PC-3 (cell line): Measurements from ENCODE around the gene KAT5.

Experiments
- EZH2 ChIP-seq: fragments of 300-600 bp; sonication (generic); IDR thresholded peaks from one replicate; pipeline ENCODE4 v1.6.1; 2017; ENCODE audit warnings: antibody characterized with exemption, mild to moderate bottlenecking, low read length; ENCODE audit not compliant: unreplicated experiment
- TF ChIP-seq, protein P1 (sequence below): fragments of 300-600 bp; sonication (generic); conservative IDR thresholded peaks from 2 replicates; pipeline ENCODE4 v1.5.1; 2017; ENCODE audit warnings: antibody characterized with exemption, low read depth, mild to moderate bottlenecking, low read length

DNA sequence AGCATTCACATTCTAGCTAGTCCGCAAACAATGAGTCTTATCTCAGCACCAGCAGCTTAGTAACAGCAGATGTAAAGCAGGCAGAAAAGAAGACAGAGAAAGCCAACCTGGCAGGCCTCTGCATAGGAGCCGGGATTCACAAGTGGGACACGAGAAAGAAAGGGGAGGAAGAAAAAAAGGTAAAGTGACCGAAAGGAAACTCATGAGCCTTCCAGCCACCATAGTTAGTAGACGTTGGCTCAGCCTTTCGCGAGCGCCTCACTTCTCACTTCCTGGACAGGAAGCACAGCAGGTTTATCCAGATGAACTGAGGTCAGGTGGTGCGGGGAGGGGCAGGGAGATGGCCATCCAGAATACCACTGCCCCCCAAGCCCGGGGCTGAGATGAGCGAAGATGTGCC, 19.7 kb upstream of the KAT5 start:
- no peak for TF ChIP-seq EZH2
- TF ChIP-seq, protein P1, sequence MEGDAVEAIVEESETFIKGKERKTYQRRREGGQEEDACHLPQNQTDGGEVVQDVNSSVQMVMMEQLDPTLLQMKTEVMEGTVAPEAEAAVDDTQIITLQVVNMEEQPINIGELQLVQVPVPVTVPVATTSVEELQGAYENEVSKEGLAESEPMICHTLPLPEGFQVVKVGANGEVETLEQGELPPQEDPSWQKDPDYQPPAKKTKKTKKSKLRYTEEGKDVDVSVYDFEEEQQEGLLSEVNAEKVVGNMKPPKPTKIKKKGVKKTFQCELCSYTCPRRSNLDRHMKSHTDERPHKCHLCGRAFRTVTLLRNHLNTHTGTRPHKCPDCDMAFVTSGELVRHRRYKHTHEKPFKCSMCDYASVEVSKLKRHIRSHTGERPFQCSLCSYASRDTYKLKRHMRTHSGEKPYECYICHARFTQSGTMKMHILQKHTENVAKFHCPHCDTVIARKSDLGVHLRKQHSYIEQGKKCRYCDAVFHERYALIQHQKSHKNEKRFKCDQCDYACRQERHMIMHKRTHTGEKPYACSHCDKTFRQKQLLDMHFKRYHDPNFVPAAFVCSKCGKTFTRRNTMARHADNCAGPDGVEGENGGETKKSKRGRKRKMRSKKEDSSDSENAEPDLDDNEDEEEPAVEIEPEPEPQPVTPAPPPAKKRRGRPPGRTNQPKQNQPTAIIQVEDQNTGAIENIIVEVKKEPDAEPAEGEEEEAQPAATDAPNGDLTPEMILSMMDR, result no peak
